ENCODE results near the gene ZNF138.
"Not testable (repeated sequence)": the region's sequence is repeated elsewhere in the genome, so short reads cannot be mapped to it uniquely, and the experiment has no call there.

Gene ZNF138

DNA sequence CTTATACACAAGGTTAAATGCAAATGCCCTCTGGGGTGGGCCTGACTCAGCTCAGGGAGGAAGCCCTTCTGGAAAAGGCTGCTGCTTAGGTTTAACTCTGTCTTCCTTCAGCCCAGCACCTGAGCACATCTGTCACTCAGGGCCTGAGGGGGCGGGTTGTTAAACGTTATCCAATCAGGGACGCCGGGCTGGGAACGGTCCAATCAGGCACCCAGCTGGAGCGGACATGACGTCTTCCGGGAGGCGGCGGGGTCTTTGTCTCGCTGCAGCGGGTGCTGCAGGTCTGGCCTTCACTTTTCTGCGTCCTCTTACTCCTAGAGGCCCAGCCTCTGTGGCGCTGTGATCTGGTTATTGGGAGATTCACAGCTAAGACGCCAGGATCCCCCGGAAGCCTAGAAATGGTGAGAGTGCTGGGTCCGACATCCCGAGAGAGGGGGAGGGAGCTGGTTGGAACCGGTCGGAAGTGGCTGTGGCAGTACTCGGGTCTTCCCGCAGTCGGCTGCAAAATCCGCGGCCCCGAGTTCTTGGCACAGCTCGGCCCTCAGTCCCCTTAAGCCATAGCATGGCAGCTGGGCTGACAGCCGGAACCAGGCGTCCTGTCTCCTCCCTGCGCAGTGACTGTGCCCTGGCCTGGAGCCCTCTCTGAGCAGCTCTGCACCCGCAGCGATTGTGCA, at the start of gene ZNF138:
Gene ZNF138 (plus strand): TSS at position 258 of the 674 bp plus-strand sequence. CDS start 141 bp downstream, at position 399.
- peak; percentile 98 for DNase-seq

DNA sequence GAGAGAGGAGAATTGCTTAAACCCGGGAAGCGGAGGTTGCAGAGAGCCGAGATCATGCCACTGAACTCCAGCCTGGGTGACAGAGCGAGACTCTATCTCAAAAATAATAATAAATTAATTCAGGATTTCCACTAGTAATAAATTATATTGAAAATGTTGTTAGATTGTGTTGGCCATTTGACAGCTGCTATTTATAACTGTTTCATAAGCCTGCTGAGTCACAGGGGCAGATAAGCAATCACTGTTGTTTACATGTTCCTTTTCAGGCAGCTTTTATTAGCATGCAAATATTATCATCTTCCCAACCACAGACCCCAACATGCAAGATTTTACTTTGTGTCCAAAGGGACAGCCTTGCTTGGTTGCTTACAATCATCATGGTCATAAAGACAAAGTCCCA, 49.5 kb upstream of the ZNF138 start:
- DNase-seq = no peak

DNA sequence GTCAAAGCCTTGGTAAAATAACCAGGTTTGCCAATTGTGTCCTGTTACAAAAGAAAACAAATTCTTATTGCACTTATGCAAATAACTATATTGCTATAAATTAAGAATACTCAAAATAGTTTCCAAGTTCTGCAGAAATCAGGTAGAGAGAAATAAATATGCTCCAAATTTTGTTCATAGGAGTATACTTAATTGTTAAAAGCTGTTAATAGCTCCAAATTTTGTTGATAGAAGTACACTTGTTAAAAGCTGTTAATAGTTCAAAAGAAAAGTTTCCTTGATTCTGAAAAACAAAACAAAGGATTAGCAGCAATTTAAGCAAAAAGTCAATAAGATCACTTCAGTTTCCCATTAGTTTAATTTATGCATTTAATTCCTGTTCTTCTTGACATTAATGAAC, 46.4 kb upstream of the ZNF138 start:
- DNase-seq = no peak

GRCh38 chr7:64753032-64753431, 41.2 kb upstream of the ZNF138 start:
- DNase-seq = no peak

GRCh38 chr7:64755865-64756264, 38.4 kb upstream of the ZNF138 start:
- no peak for DNase-seq

- DNase-seq = no peak
Observed at GRCh38 chr7:64758151-64758550, 36.1 kb upstream of the ZNF138 start.

- DNase-seq = no peak
Observed at GRCh38 chr7:64768824-64769223, 25.4 kb upstream of the ZNF138 start.

DNA sequence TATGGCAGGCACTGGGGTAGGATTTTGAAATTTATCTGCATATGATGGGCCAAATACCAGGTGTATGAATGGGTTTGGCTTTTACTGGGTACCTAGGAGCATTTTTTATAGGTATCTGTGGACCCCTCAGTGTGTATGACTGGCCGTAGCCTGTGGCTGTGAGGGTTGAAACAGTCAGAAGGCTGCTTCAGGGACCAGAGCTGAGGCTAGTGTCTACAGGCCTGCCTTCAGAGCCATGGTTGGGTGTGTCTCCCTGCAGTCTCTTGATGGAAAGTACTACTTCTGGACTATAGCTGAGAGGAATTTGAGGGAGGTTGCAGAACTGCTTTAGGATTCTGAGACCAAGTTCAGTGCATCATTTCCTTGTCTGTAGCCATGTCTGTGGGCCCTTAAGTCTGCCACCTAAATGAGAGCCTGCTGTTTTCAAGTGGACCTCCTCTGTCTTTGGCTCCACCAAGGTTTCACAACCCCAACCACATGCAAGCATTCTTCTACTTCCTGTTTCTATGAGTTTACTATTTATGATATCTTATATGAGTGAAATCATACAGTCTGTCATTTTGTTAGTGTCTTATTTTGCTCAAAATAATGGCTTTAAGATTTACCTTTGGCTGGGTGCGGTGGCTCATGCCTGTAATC, 19.9 kb upstream of the ZNF138 start:
- DNase-seq = no peak

DNA sequence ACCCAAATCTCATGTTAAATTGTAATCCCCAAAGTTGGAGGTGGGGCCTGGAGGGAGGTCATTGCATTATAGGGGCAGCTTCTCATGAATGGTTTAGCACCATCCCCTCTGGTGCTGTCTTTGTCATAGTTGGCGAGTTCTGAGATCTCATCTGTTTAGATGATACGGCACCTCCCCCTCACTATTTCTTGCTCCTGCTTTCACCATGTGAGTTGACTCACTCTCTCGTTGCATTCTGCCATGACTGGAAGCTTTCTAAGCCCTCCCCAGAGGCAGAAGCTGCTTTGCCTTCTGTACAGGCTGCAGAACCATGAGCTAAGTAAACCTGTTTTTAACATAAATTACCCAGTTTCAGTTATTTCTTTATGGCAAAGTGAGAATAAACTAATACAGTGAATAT, 18.9 kb upstream of the ZNF138 start:
- no peak for DNase-seq

DNA sequence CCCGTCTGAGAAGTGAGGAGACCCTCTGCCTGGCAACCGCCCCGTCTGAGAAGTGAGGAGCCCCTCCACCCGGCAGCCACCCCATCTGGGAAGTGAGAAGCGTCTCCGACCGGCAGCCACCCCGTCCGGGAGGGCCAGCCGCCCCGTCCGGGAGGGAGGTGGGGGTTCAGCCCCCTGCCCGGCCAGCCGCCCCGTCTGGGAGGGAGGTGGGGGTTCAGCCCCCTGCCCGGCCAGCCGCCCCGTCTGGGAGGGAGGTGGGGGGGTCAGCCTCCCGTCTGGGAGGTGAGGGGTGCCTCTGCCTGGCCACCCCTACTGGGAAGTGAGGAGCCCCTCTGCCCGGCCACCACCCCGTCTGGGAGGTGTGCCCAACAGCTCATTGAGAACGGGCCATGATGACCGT, 9.4 kb upstream of the ZNF138 start:
- DNase-seq = not testable (repeated sequence)

DNA sequence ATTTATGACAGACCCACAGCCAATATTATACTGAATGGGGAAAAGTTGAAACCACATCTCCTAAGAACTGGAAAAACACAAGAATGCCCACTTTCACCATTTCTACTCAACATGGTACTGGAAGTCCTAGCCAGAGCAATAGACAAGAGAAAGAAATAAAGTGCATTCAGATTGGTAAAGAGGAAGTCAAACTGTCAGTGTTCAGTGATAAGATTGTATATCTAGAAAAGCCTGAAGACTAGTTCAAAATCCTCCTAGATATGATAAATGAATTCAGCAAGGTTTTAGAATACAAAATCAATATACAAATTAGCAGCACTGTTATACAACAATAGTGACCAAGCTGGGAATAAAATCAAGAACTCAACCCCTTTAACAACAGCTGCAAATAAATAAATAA, 6.9 kb upstream of the ZNF138 start:
- DNase-seq = no peak

GRCh38 chr7:64789241-64789640, 5.0 kb upstream of the ZNF138 start:
- DNase-seq = not testable (repeated sequence)

DNA sequence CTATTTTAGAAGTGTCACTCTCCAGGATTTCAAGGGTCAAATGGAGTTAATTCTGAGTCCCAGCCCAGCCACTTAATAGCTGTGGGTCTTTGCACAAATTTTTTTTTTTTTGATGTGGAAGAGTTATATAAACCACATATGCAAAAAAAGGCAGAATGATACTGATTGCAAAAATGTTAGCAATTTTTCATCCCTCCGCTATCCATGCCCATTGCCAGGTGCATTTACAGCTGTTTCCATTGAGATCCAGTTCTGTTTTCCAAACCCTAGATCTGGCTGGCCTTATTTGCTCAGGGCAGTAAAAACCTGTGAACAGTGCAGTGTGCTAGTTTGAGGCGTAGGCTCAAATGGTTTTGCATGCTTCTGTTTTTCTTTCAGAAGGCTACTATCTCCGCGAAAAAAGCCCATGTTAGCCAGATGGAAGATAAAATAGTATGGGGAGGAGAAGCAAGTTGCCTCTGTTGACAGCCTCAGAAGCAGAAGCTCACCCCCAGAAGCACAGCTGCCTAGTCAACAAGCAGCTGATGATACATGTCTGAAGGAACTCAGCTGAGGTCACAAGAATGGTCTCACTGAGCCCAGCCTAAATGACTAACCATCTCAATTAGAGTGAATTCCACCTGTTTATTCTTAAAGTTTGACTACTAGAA, 997 bp upstream of the ZNF138 start:
- no peak for DNase-seq

DNA sequence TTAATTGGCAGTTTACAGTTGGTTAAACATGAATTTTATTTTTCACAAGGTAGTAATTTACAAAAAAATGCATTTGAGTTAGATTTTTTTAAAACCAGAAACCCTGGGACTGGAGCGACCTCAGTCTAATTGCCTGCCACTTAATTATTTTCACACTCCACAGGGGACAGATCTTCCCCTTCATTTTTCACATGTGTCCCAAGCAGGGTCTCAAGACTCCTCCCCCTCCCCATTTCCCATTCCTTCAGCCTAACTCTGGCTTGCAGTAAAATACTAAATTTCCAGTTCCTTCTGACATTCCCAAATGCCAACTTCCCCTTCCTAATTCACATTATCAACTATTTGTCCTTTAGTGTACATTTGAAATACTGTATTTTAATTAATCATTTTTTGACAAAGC, 948 bp downstream of the ZNF138 start:
- DNase-seq = no peak

- not testable (repeated sequence) for DNase-seq
Observed at GRCh38 chr7:64799169-64799568, 4.9 kb downstream of the ZNF138 start.

GRCh38 chr7:64802699-64803098, 8.5 kb downstream of the ZNF138 start:
- DNase-seq = no peak

DNA sequence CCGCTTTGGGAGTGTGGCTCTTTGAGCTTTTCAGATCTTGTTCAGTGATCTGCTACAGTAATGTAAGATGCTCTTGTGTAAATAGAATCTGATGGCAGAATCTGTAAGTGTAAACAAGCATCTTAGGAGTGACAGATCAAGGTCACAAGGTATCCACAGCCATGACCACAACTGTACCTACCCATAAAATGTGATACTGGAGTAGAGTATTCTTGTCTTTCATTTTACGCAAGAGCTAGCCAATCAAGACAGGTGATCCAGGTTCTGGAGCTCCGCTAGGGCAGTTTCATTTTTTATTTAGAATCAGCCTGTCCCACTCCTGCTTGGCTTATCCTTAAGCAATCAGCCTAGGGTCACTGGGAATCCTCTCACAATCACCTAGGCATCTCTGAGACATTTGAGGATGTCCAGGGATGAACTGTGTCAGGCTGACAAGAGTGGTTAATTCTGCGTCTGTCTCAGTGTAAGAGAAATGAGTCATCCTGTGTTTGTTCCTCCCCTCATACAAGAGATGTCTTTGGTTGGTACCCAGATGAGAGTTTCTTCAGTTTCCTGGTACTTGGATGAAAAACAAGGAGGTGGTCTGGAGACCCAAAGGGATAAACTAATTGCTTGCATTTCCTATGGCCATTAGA, 13.6 kb downstream of the ZNF138 start:
- DNase-seq = no peak

- no peak for DNase-seq
Observed at GRCh38 chr7:64811767-64812166, 17.5 kb downstream of the ZNF138 start.

- no peak for DNase-seq
Observed at GRCh38 chr7:64830926-64831325, 36.7 kb downstream of the ZNF138 start.

GRCh38 chr7:64832136-64832535, 37.9 kb downstream of the ZNF138 start:
- no peak for DNase-seq

DNA sequence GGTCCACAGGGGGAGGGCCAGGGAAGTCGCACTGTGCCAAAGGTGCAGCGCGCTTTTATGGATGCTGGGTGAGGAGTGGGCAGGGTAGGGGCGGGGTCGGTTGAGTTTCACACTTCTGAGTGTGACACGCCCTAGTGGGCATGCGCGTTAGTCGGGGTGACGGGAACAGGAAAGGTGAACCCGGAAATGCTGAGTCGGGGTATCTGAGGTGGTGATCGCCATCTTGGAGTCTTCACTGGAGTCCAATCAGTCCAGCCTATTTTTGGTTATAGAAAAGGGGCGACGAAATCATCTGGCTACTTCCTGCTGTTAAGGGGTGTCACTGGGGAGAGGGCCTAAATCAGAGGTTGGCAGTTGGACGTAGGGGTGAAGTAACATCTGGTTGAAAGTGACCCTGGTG, 40.8 kb downstream of the ZNF138 start:
- DNase-seq = no peak

- DNase-seq = not testable (repeated sequence)
Observed at GRCh38 chr7:64835856-64836255, 41.6 kb downstream of the ZNF138 start.

GRCh38 chr7:64838051-64838450, 43.8 kb downstream of the ZNF138 start:
- not testable (repeated sequence) for DNase-seq

- no peak for DNase-seq
Observed at GRCh38 chr7:64838691-64839090, 44.5 kb downstream of the ZNF138 start.

All from femur (tissue), 1 donor.